Colon (tissue), 2 donors: Measurements from ENCODE around the gene NEFH.

Experiments
- FAIRE-seq: peaks from 2 replicates; lab custom pipeline; 2012; peaks lifted over from hg19 to GRCh38; lab: Jason Lieb, UNC
- donor health status: control.
- donor health status: control.

Gene NEFH

GRCh38 chr22:29503811-29504372 lies 23.9 kb downstream of the NEFH start:
- FAIRE-seq = no peak

GRCh38 chr22:29509298-29509697 lies 29.3 kb downstream of the NEFH start:
- no peak for FAIRE-seq

- FAIRE-seq = no peak
Observed at GRCh38 chr22:29509815-29510214, 29.8 kb downstream of the NEFH start.

- no peak for FAIRE-seq
Observed at GRCh38 chr22:29510542-29510941, 30.5 kb downstream of the NEFH start.

GRCh38 chr22:29511126-29511862 lies 31.3 kb downstream of the NEFH start:
- no peak for FAIRE-seq

- no peak for FAIRE-seq
Observed at GRCh38 chr22:29512031-29512430, 32.0 kb downstream of the NEFH start.

GRCh38 chr22:29517215-29517908 lies 37.3 kb downstream of the NEFH start:
- no peak for FAIRE-seq

GRCh38 chr22:29518427-29518826 lies 38.4 kb downstream of the NEFH start:
- FAIRE-seq = no peak

GRCh38 chr22:29519996-29520395 lies 40.0 kb downstream of the NEFH start:
- no peak for FAIRE-seq

GRCh38 chr22:29520851-29521250 lies 40.8 kb downstream of the NEFH start:
- FAIRE-seq = no peak

- no peak for FAIRE-seq
Observed at GRCh38 chr22:29521526-29521925, 41.5 kb downstream of the NEFH start.

GRCh38 chr22:29523761-29524160 lies 43.7 kb downstream of the NEFH start:
- no peak for FAIRE-seq

- no peak for FAIRE-seq
Observed at GRCh38 chr22:29524442-29525191, 44.6 kb downstream of the NEFH start.

GRCh38 chr22:29528144-29528543 lies 48.1 kb downstream of the NEFH start:
- FAIRE-seq = no peak

- no peak for FAIRE-seq
Observed at GRCh38 chr22:29530716-29531115, 50.7 kb downstream of the NEFH start.

GRCh38 chr22:29531419-29531818 lies 51.4 kb downstream of the NEFH start:
- FAIRE-seq = no peak

- FAIRE-seq = no peak
Observed at GRCh38 chr22:29536411-29536810, 56.4 kb downstream of the NEFH start.

GRCh38 chr22:29539105-29539504 lies 59.1 kb downstream of the NEFH start:
- FAIRE-seq = no peak
